Activated CD4-positive, alpha-beta T cell treated with anti-CD3 and anti-CD28 coated beads, Interleukin-2, Interleukin-4, amounts not matched to agents 100 ng/mL and 50 ng/mL, durations not matched to agents 16 hours and 8 hours (primary cell): ENCODE data around the gene KRTAP5-5.
"Not testable (repeated sequence)": the region's sequence is repeated elsewhere in the genome, so short reads cannot be mapped to it uniquely, and the experiment has no call there.

ENCODE experiments used
- DNase-seq: peaks from one replicate; pipeline ENCODE4 v3.0.0-alpha.2; 2020; ENCODE audit warnings: low spot score

The KRTAP5-5 gene

GRCh38 chr11:1642288-1643145, 12.9 kb downstream of the KRTAP5-5 start:
- no peak for DNase-seq

- no peak for DNase-seq
Observed at GRCh38 chr11:1643146-1643690, 13.6 kb downstream of the KRTAP5-5 start.

- no peak for DNase-seq
Observed at GRCh38 chr11:1644601-1645356, 15.2 kb downstream of the KRTAP5-5 start.

- no peak for DNase-seq
Observed at GRCh38 chr11:1645357-1645821, 15.8 kb downstream of the KRTAP5-5 start.

- DNase-seq, result not testable (repeated sequence)
Observed at GRCh38 chr11:1646540-1646939, 17.0 kb downstream of the KRTAP5-5 start.

GRCh38 chr11:1647901-1648652, 18.5 kb downstream of the KRTAP5-5 start:
- DNase-seq, result no peak

GRCh38 chr11:1648653-1649420, 19.3 kb downstream of the KRTAP5-5 start:
- no peak for DNase-seq

- no peak for DNase-seq
Observed at GRCh38 chr11:1650034-1650917, 20.7 kb downstream of the KRTAP5-5 start.

- no peak for DNase-seq
Observed at GRCh38 chr11:1650918-1651262, 21.3 kb downstream of the KRTAP5-5 start.

- no peak for DNase-seq
Observed at GRCh38 chr11:1651411-1651980, 21.9 kb downstream of the KRTAP5-5 start.

- DNase-seq, result no peak
Observed at GRCh38 chr11:1652026-1652425, 22.5 kb downstream of the KRTAP5-5 start.

- no peak for DNase-seq
Observed at GRCh38 chr11:1652442-1652770, 22.8 kb downstream of the KRTAP5-5 start.

GRCh38 chr11:1652771-1653540, 23.4 kb downstream of the KRTAP5-5 start:
- DNase-seq, result peak; percentile 73

- DNase-seq, result no peak
Observed at GRCh38 chr11:1653541-1654387, 24.2 kb downstream of the KRTAP5-5 start.

- no peak for DNase-seq
Observed at GRCh38 chr11:1654388-1655167, 25.0 kb downstream of the KRTAP5-5 start.

- no peak for DNase-seq
Observed at GRCh38 chr11:1655168-1656060, 25.8 kb downstream of the KRTAP5-5 start.

GRCh38 chr11:1656061-1656441, 26.5 kb downstream of the KRTAP5-5 start:
- no peak for DNase-seq
